ENCODE data around the gene TMEM8B.
"Not testable (repeated sequence)": the region's sequence is repeated elsewhere in the genome, so short reads cannot be mapped to it uniquely, and the experiment has no call there.

The TMEM8B gene

DNA sequence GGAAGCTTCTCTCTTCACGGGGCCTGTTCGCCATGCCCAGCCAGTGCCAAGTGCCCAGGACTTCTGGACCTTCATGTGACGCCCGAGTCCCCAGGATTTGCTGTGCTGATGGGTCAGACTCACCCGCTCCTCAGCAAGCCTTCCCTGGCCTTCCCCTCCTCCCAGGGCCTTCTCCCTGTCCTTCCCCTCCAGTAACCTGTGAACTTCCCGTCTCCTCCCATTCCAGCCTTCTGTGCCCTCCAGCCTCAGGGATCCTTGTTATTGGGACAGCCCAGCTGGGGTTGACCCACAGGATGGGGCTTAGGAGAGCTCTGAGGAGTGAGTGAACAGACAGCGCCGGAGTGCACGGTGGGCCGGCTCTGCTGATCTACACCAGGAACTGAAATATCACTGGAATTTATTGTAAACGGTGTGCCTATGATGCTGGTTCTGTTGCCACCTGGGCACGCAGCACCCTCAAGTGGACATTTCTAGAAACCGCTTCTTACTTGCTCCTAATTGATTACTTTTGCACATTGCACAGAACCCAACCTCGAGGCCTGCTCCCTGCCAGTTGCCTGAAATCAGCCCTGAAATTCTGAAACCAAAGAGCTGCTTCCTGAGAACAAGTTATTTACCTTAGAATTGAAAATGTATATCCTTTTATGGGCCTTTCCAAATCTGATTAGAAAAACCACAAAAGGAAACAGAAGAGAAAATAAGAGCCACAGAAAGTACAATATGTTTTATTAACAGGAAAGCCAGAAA lies 81.8 kb downstream of the TMEM8B start:
- TF ChIP-seq, protein P1, sequence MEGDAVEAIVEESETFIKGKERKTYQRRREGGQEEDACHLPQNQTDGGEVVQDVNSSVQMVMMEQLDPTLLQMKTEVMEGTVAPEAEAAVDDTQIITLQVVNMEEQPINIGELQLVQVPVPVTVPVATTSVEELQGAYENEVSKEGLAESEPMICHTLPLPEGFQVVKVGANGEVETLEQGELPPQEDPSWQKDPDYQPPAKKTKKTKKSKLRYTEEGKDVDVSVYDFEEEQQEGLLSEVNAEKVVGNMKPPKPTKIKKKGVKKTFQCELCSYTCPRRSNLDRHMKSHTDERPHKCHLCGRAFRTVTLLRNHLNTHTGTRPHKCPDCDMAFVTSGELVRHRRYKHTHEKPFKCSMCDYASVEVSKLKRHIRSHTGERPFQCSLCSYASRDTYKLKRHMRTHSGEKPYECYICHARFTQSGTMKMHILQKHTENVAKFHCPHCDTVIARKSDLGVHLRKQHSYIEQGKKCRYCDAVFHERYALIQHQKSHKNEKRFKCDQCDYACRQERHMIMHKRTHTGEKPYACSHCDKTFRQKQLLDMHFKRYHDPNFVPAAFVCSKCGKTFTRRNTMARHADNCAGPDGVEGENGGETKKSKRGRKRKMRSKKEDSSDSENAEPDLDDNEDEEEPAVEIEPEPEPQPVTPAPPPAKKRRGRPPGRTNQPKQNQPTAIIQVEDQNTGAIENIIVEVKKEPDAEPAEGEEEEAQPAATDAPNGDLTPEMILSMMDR (IDR thresholded peaks at IDR 0.05) = peak; percentile 13
- H3K27me3 ChIP-seq (ENCODE audit: control insufficient read depth, insufficient read depth, low read length) = no peaks in the 10 kb centered on the region
- no peaks in the 10 kb centered on the region for H3K79me2 ChIP-seq
- no peaks in the 10 kb centered on the region for H3K9me3 ChIP-seq (ENCODE audit: control insufficient read depth, low read length)
- H2AFZ ChIP-seq = no peak overlapping the region
- no peak overlapping the region for H3K4me2 ChIP-seq (ENCODE audit: low read length)
- H3K36me3 ChIP-seq (ENCODE audit: control insufficient read depth, insufficient read depth, low read length) = no peaks in the 10 kb centered on the region
- no peak overlapping the region for H3K9ac ChIP-seq
- no peak overlapping the region for H3K4me3 ChIP-seq (ENCODE audit: low read depth, low read length)
- peak overlapping the region; percentile 76 for H3K27ac ChIP-seq
- H3K4me1 ChIP-seq = peaks cover 13% of the 10 kb centered on the region

DNA sequence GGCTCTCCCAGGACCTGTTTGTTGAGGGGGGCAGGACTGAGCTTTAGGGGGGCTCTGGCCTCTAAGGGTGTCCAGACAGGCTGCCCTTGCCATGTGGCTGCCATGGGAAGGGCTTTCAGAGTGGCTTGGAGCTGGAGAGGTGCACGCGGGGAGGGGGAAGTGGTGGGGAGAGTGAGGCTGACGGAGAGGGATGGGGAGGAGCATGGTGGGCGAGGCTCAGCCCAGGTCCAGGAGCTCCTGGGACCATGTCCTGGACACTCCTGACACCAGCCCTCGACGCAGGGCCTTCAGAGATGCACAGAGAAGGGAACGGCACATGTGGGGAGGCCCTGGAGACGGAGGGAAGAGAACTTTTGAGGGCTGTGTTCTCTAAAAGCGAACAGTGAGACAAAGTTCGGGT lies 82.7 kb downstream of the TMEM8B start:
- no peaks in the 10 kb centered on the region for H3K36me3 ChIP-seq (ENCODE audit: control insufficient read depth, insufficient read depth, low read length)
- TF ChIP-seq, protein P1 (IDR thresholded peaks at IDR 0.05) = no peak

DNA sequence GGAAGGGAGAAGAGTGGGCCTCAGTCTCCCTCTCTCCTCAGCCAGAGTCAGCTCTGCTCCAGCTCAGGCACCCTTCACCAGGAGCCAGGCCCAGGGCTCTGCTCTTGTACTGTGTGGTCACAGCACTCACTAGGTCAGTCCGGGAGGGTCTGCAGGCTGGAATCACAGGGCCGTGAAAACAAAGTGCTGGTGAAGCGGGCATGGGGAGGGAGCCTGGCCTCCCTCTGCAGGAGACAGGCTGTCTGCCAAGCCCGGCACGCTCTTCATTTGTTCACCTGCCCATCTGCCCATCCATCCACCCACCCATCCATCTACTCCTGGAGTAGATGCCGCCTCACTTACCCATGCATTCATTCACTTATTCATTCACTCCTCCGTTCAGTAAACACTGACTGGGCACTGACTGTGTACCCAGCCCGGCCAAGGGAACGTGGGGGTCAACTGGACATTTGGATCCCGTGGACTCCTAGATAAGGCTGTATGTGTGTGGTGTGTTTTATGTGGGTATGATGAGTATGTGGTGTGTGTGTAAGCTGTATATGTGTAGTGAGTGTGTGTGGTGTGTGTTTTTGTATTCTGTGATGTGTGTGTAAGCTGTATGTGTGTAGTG lies 83.9 kb downstream of the TMEM8B start:
- H3K4me3 ChIP-seq (ENCODE audit: low read depth, low read length) = no peak overlapping the region
- H3K36me3 ChIP-seq (ENCODE audit: control insufficient read depth, insufficient read depth, low read length) = no peaks in the 10 kb centered on the region
- no peak overlapping the region for H3K27ac ChIP-seq
- no peak overlapping the region for H3K4me2 ChIP-seq (ENCODE audit: low read length)
- no peaks in the 10 kb centered on the region for H3K79me2 ChIP-seq
- H2AFZ ChIP-seq = no peak overlapping the region
- TF ChIP-seq, protein P1 (IDR thresholded peaks at IDR 0.05) = no peak
- H3K9me3 ChIP-seq (ENCODE audit: control insufficient read depth, low read length) = no peaks in the 10 kb centered on the region
- H3K27me3 ChIP-seq (ENCODE audit: control insufficient read depth, insufficient read depth, low read length) = no peaks in the 10 kb centered on the region
- H3K4me1 ChIP-seq = peaks cover 13% of the 10 kb centered on the region
- H3K9ac ChIP-seq = no peak overlapping the region

More for the DNA sequence above, 82.7 kb downstream of the TMEM8B start:
- Histone ChIP-seq H3K4me3 (ENCODE audit: low read depth, low read length) (no peak overlapping the region), H2AFZ (no peak overlapping the region), H3K4me1 (peaks cover 13% of the 10 kb centered on the region), H3K79me2 (no peaks in the 10 kb centered on the region), H3K9me3 (ENCODE audit: control insufficient read depth, low read length) (no peaks in the 10 kb centered on the region), H3K9ac (no peak overlapping the region), H3K27me3 (ENCODE audit: control insufficient read depth, insufficient read depth, low read length) (no peaks in the 10 kb centered on the region), H3K27ac (peak overlapping the region; percentile 32), H3K4me2 (ENCODE audit: low read length) (peak overlapping the region; percentile 6)

DNA sequence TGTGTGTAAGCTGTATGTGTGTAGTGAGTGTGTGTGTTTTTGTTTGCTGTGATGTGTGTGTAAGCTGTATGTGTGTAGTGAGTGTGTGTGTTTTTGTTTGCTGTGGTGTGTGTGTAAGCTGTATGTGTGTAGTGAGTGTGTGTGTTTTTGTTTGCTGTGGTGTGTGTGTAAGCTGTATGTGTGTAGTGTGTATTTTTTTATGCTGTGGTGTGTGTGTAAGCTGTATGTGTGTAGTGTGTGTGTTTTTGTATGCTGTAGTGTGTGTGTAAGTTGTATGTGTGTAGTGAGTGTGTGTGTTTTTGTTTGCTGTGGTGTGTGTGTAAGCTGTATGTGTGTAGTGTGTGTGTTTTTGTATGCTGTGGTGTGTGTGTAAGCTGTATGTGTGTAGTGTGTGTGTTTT lies 84.4 kb downstream of the TMEM8B start:
- not testable (repeated sequence) for H3K27ac ChIP-seq; H3K4me2 ChIP-seq (ENCODE audit: low read length)
- peaks cover 13% of the 10 kb centered on the region for H3K4me1 ChIP-seq

DNA sequence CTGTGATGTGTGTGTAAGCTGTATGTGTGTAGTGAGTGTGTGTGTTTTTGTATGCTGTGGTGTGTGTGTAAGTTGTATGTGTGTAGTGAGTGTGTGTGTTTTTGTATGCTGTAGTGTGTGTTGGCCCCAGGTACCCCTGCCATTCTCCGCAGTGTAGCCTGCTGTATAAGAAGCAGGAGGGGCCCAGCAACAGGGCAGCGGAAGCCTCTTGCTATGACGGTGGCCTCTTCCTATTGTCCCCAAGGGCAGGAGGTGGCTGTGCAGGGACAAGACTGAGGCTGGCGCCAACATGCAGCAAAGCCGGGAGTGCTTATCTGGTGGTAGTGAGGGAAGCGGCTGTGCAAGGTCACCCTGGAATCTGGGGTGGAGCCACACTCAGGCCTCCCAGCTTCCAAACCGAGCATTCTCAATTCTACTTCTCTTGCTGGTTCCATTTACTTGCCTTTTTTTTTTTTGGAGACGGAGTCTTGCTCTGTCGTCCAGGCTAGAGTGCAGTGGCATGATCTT lies 85.3 kb downstream of the TMEM8B start:
- no peaks in the 10 kb centered on the region for H3K36me3 ChIP-seq (ENCODE audit: control insufficient read depth, insufficient read depth, low read length)
- TF ChIP-seq, protein P1 (IDR thresholded peaks at IDR 0.05) = no peak
- H3K27ac ChIP-seq = peak overlapping the region; percentile 20
- no peaks in the 10 kb centered on the region for H3K9me3 ChIP-seq (ENCODE audit: control insufficient read depth, low read length)
- no peaks in the 10 kb centered on the region for H3K79me2 ChIP-seq
- H3K9ac ChIP-seq = no peak overlapping the region
- H3K27me3 ChIP-seq (ENCODE audit: control insufficient read depth, insufficient read depth, low read length) = no peaks in the 10 kb centered on the region
- no peak overlapping the region for H3K4me2 ChIP-seq (ENCODE audit: low read length)
- H3K4me1 ChIP-seq = peaks cover 6% of the 10 kb centered on the region
- H3K4me3 ChIP-seq (ENCODE audit: low read depth, low read length) = no peak overlapping the region
- H2AFZ ChIP-seq = peak overlapping the region; percentile 77

More for the DNA sequence above, 84.4 kb downstream of the TMEM8B start:
- not testable (repeated sequence) for H3K9me3 ChIP-seq (ENCODE audit: control insufficient read depth, low read length); H3K4me3 ChIP-seq (ENCODE audit: low read depth, low read length); H3K79me2 ChIP-seq; H3K9ac ChIP-seq; H3K36me3 ChIP-seq (ENCODE audit: control insufficient read depth, insufficient read depth, low read length); H3K27me3 ChIP-seq (ENCODE audit: control insufficient read depth, insufficient read depth, low read length); H2AFZ ChIP-seq

Data from parathyroid adenoma (tissue), 2 donors.